Stomach (tissue), 9 donors: ENCODE results near the gene STK33. TPM values are rescaled to one million over a fixed set of nuclear protein-coding genes. Genes with fewer than 3 reads are reported as not detected.

Source experiments
- DNase-seq, 2 donors: peaks; one replicate each; pipeline versions ENCODE4 v3.0.0 to v3.0.0-alpha.2; 2013 to 2019
- H3K27ac ChIP-seq, 5 donors: fragments of 200-600 bp in 4 of 5; sonication (generic) in 4 of 5; one replicate each; pipeline ENCODE4 v1.5.1; 2013 to 2019; ENCODE audit warnings: mild to moderate bottlenecking in 1 of 5, moderate library complexity in 1 of 5
- H3K27me3 ChIP-seq, 3 donors: fragments of 200-600 bp; sonication (generic); one replicate each; pipeline ENCODE4 v1.5.1; 2017 to 2019; ENCODE audit warnings: mixed run types in 1 of 3
- H3K36me3 ChIP-seq, 4 donors: fragments of 200-600 bp; sonication (generic); 1 replicate in 3 of 4; 2 replicates in 1 of 4; pipeline ENCODE4 v1.5.1; 2016 to 2019
- H3K4me1 ChIP-seq, 4 donors: fragments of 200-600 bp; sonication (generic); one replicate each; pipeline ENCODE4 v1.5.1; 2016 to 2019
- H3K4me3 ChIP-seq, 4 donors: fragments of 200-600 bp; sonication (generic) in 3 of 4; one replicate each; pipeline ENCODE4 v1.5.1; 2016 to 2019; ENCODE audit warnings: mild to moderate bottlenecking in 1 of 4
- H3K9me3 ChIP-seq, 4 donors: fragments of 200-600 bp; sonication (generic); one replicate each; pipeline ENCODE4 v1.5.1; 2016 to 2019
- CTCF ChIP-seq, 7 experiments: fragments of 450-650 bp in 4 of 7; fragments of 200-600 bp in 3 of 7; sonication (generic) in 3 of 7; IDR thresholded peaks; one replicate each; pipeline ENCODE4 v1.5.1; 2016 to 2019; ENCODE audit warnings: antibody characterized with exemption in 7 of 7, control low read depth in 2 of 7, mild to moderate bottlenecking in 1 of 7
- EP300 ChIP-seq: sonication (generic); formaldehyde crosslinking; IDR thresholded peaks from one replicate; pipeline ENCODE4 v1.6.1; 2017; ENCODE audit warnings: antibody characterized with exemption
- POLR2A ChIP-seq, 4 donors: fragments of 450-650 bp; IDR thresholded peaks; one replicate each; pipeline ENCODE4 v1.6.1; 2016; ENCODE audit warnings: antibody characterized with exemption in 4 of 4, control low read depth in 2 of 4, mild to moderate bottlenecking in 1 of 4, moderate library complexity in 1 of 4
- POLR2AphosphoS5 ChIP-seq, 3 donors: sonication (generic); formaldehyde crosslinking; IDR thresholded peaks; one replicate each; pipeline ENCODE4 v1.6.1; 2016; ENCODE audit warnings: antibody characterized with exemption in 3 of 3
- WGBS, 5 donors: extraction: QIAGEN DNeasy Blood & Tissue Kit in 3 of 5; methylation state at CpG; one replicate each; pipeline versions ENCODE4 v1.1.5 to v1.1.7; 2013 to 2018; 5-methylcytosine and 5-hydroxymethylcytosine counted together
- intact Hi-C: fragments of 100-400 bp; cut with DNase I; formaldehyde crosslinking; loops from one replicate; pipeline ENCODE4 v1.15.1; 2023; ENCODE audit warnings: low total_unique reads
- polyA plus RNA-seq, 3 donors: library from polyadenylated mRNA; stranded (reverse); fragments of 200-250 nt; gene quantifications; one replicate each; pipeline ENCODE4 v1.2.3, GENCODE V29; 2013
- total RNA-seq, 5 donors: library from RNA; depleted of rRNA; stranded (reverse); fragments of >200 nt; gene quantifications; one replicate each; pipeline versions ENCODE4 v1.1.0 to v1.2.3, GENCODE V29; 2014 to 2016
- donor health status: healthy with polysubstance abuse.
- donor health status: Bipolar disorder and iron deficiency.
- donor health status: healthy.

Gene STK33
- total and polyA plus RNA-seq, 8 donors = 3.1 to 21.3 (median 10.9) TPM; not detected in 1

- no peak overlapping the region for H3K27ac ChIP-seq
- H3K27me3 ChIP-seq = no peaks in the 10 kb centered on the region
- TF ChIP-seq POLR2A (IDR thresholded peaks at IDR 0.05) = no peak
- TF ChIP-seq EP300 = no peak
- no peak for TF ChIP-seq CTCF (IDR thresholded peaks at IDR 0.05)
- TF ChIP-seq POLR2AphosphoS5 (IDR thresholded peaks at IDR 0.05) = no peak
- H3K4me3 ChIP-seq = no peak overlapping the region
- H3K9me3 ChIP-seq = no peaks in the 10 kb centered on the region
- 56 to 75% (median 68%) methylated on average over 1 of the region's 1 CpG for WGBS, 5 donors
- intact Hi-C loops = no loop called here
- H3K36me3 ChIP-seq = no peaks in the 10 kb centered on the region
- no peak for DNase-seq
- no peaks in the 10 kb centered on the region for H3K4me1 ChIP-seq
These were observed 222.5 kb downstream of the STK33 start for GRCh38 chr11:8371516-8371884.

- Histone ChIP-seq H3K4me1 (no peaks in the 10 kb centered on the region), H3K27ac (no peak overlapping the region), H3K4me3 (no peak overlapping the region), H3K27me3 (no peaks in the 10 kb centered on the region), H3K36me3 (no peaks in the 10 kb centered on the region), H3K9me3 (no peaks in the 10 kb centered on the region)
- DNase-seq = no peak
- no peak for TF ChIP-seq CTCF (IDR thresholded peaks at IDR 0.05)
- no peak for TF ChIP-seq EP300
- no peak for TF ChIP-seq POLR2AphosphoS5 (IDR thresholded peaks at IDR 0.05)
- TF ChIP-seq POLR2A (IDR thresholded peaks at IDR 0.05) = no peak
- WGBS, 5 donors = 88 to 96% (median 92%) methylated on average over 8 of the region's 8 CpGs
- intact Hi-C loops = no loop called here
These were observed 223.1 kb downstream of the STK33 start for GRCh38 chr11:8370812-8371515.

- no peak overlapping the region for H3K4me3 ChIP-seq
- H3K36me3 ChIP-seq = no peaks in the 10 kb centered on the region
- 84 to 91% (median 89%) methylated on average over 6 to 7 of the region's 7 CpGs for WGBS, 5 donors
- H3K27ac ChIP-seq = no peak overlapping the region
- TF ChIP-seq EP300 (no peak), CTCF (IDR thresholded peaks at IDR 0.05) (no peak), POLR2A (IDR thresholded peaks at IDR 0.05) (no peak), POLR2AphosphoS5 (IDR thresholded peaks at IDR 0.05) (no peak)
- H3K9me3 ChIP-seq = no peaks in the 10 kb centered on the region
- H3K4me1 ChIP-seq = no peaks in the 10 kb centered on the region
- intact Hi-C loops = no loop called here
- no peaks in the 10 kb centered on the region for H3K27me3 ChIP-seq
- DNase-seq = no peak
These were observed 224.3 kb downstream of the STK33 start for GRCh38 chr11:8369592-8370205.

- Histone ChIP-seq H3K4me3 (no peak overlapping the region), H3K4me1 (no peaks in the 10 kb centered on the region), H3K27ac (no peak overlapping the region), H3K36me3 (no peaks in the 10 kb centered on the region), H3K27me3 (no peaks in the 10 kb centered on the region), H3K9me3 (no peaks in the 10 kb centered on the region)
- 82 to 91% (median 83%) methylated on average over 10 of the region's 10 CpGs for WGBS, 5 donors
- DNase-seq = no peak
- TF ChIP-seq EP300 (no peak), POLR2A (IDR thresholded peaks at IDR 0.05) (no peak), POLR2AphosphoS5 (IDR thresholded peaks at IDR 0.05) (no peak), CTCF (IDR thresholded peaks at IDR 0.05) (no peak)
- intact Hi-C loops = no loop called here
These were observed 225.3 kb downstream of the STK33 start for GRCh38 chr11:8368772-8369171.
